Measurements from ENCODE around the gene ORMDL3. TPM values are rescaled to one million over a fixed set of nuclear protein-coding genes. Genes with fewer than 3 reads are reported as not detected.
A peak's percentile ranks its signal among the peaks of the same experiment; 100 is the strongest.

ORMDL3 gene, protein sequence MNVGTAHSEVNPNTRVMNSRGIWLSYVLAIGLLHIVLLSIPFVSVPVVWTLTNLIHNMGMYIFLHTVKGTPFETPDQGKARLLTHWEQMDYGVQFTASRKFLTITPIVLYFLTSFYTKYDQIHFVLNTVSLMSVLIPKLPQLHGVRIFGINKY
- 37.9 and 38.5 TPM in 2 replicates for total RNA-seq

GRCh38 chr17:39927101-39927928, at the start of gene ORMDL3, which contains the start of gene LRRC3C:
ORMDL3 (minus strand) TSS chr17:39927601; CDS start chr17:39924203, 3,398 bp downstream.
LRRC3C (plus strand) TSS chr17:39927732; CDS start chr17:39941524, 13,792 bp downstream.
- Histone ChIP-seq H3K4me3 (ENCODE audit: low read depth, low read length) (peak within 1 kb of the TSS; percentile 94), H3K36me3 (ENCODE audit: control insufficient read depth, insufficient read depth, low read length) (peaks cover 1% of the 10 kb centered on the region), H3K27me3 (ENCODE audit: control insufficient read depth, insufficient read depth, low read length) (no peaks in the 10 kb centered on the region)
- TF ChIP-seq, protein P1, sequence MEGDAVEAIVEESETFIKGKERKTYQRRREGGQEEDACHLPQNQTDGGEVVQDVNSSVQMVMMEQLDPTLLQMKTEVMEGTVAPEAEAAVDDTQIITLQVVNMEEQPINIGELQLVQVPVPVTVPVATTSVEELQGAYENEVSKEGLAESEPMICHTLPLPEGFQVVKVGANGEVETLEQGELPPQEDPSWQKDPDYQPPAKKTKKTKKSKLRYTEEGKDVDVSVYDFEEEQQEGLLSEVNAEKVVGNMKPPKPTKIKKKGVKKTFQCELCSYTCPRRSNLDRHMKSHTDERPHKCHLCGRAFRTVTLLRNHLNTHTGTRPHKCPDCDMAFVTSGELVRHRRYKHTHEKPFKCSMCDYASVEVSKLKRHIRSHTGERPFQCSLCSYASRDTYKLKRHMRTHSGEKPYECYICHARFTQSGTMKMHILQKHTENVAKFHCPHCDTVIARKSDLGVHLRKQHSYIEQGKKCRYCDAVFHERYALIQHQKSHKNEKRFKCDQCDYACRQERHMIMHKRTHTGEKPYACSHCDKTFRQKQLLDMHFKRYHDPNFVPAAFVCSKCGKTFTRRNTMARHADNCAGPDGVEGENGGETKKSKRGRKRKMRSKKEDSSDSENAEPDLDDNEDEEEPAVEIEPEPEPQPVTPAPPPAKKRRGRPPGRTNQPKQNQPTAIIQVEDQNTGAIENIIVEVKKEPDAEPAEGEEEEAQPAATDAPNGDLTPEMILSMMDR (IDR thresholded peaks at IDR 0.05; ENCODE audit: insufficient read depth, low read length, poor library complexity, severe bottlenecking) = no peak
- DNase-seq (ENCODE audit: low read depth) = peak; percentile 56

DNA sequence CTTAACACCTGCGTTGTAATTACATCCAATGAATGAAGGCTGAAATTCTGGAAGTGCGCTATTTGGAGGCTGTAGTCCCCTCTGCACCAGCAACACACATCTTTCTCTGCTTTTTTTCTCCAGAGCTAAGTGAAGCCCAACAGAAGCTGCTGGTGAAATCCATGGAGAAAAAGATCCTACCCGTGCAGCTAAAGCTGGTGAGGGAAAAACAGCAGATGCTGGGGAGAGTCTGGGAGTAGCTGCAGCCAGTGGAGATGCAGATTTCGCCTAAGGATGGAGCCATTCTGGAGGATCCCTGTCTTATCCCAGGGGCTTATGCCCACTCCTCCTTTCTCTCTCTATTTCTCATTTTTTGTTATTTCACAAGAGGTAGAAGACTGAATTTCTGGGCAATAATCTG, 48.4 kb upstream of the ORMDL3 start:
- H3K27me3 ChIP-seq (ENCODE audit: control insufficient read depth, insufficient read depth, low read length) = no peaks in the 10 kb centered on the region
- DNase-seq (ENCODE audit: low read depth) = no peak
- TF ChIP-seq, protein P1 (IDR thresholded peaks at IDR 0.05; ENCODE audit: insufficient read depth, low read length, poor library complexity, severe bottlenecking) = no peak

DNA sequence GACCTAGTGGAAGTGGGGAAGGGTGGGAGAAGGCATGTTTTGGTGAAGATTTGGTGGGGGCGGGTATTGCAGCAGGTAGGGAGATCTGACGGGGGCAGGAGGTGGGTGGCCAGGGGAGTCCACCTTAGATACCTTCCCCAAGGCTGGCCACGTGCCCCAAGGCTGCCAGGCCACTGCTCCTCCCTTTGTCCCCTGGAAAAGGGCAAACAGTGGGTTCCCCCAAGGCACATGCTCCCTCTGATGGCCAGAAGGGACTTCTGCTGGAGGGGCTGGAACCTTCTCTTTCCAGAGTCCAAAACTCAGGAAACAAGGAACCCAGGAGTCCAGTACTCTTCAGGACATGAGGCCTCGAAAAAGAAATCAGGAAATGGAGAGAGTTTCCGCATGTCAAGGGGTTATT, 47.0 kb upstream of the ORMDL3 start:
- TF ChIP-seq, protein P1 (IDR thresholded peaks at IDR 0.05; ENCODE audit: insufficient read depth, low read length, poor library complexity, severe bottlenecking) = no peak
- Histone ChIP-seq H3K27me3 (ENCODE audit: control insufficient read depth, insufficient read depth, low read length) (peaks cover 4% of the 10 kb centered on the region), H3K36me3 (ENCODE audit: control insufficient read depth, insufficient read depth, low read length) (no peaks in the 10 kb centered on the region), H3K4me3 (ENCODE audit: low read depth, low read length) (no peak overlapping the region)
- no peak for DNase-seq (ENCODE audit: low read depth)

More for the DNA sequence above, 48.4 kb upstream of the ORMDL3 start:
- Histone ChIP-seq H3K4me3 (ENCODE audit: low read depth, low read length) (no peak overlapping the region), H3K36me3 (ENCODE audit: control insufficient read depth, insufficient read depth, low read length) (no peaks in the 10 kb centered on the region)

DNA sequence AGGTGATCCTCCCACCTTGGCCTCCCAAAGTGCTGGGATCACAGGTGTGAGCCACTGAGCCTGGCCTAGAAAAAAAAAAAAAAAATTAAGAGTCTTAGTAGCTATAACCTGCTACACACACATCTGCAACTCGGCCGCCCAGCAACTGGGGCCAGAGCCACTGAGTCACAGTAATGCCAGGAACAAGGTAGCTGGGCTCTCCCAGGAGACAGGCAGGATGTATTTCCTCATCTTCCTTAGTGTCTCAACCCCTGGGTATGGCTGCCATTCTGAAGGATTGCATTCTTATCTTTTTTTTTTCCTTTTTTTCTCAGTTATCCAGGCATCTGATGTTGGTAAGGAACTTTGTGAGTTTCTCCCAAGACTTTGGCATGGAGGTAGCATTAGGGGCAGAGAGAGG, 46.1 kb upstream of the ORMDL3 start:
- Histone ChIP-seq H3K36me3 (ENCODE audit: control insufficient read depth, insufficient read depth, low read length) (no peaks in the 10 kb centered on the region), H3K27me3 (ENCODE audit: control insufficient read depth, insufficient read depth, low read length) (peaks cover 4% of the 10 kb centered on the region), H3K4me3 (ENCODE audit: low read depth, low read length) (no peak overlapping the region)
- TF ChIP-seq, protein P1 (IDR thresholded peaks at IDR 0.05; ENCODE audit: insufficient read depth, low read length, poor library complexity, severe bottlenecking) = no peak
- DNase-seq (ENCODE audit: low read depth) = no peak

- TF ChIP-seq, protein P1 (IDR thresholded peaks at IDR 0.05; ENCODE audit: insufficient read depth, low read length, poor library complexity, severe bottlenecking) = no peak
- no peak for DNase-seq (ENCODE audit: low read depth)
- no peak overlapping the region for H3K4me3 ChIP-seq (ENCODE audit: low read depth, low read length)
These were observed 44.9 kb upstream of the ORMDL3 start for GRCh38 chr17:39972271-39972670.

More at GRCh38 chr17:39972271-39972670, 44.9 kb upstream of the ORMDL3 start:
- H3K27me3 ChIP-seq (ENCODE audit: control insufficient read depth, insufficient read depth, low read length) = peaks cover 4% of the 10 kb centered on the region
- H3K36me3 ChIP-seq (ENCODE audit: control insufficient read depth, insufficient read depth, low read length) = no peaks in the 10 kb centered on the region

Measured in kidney epithelial cell (primary cell).